H1 (cell line): ENCODE data around the gene TRPT1. TPM values are rescaled to one million over a fixed set of nuclear protein-coding genes. Genes with fewer than 3 reads are reported as not detected.

Experiments used
- ATF2 ChIP-seq: IDR thresholded peaks from 2 replicates; pipeline ENCODE4 v1.6.1; 2012; ENCODE audit warnings: low read length, inconsistent platforms
- BCL11A ChIP-seq, 2 experiments: IDR thresholded peaks; one replicate each; pipeline ENCODE4 v1.6.1; 2011; ENCODE audit warnings: low read depth in 2 of 2, low read length in 2 of 2, mild to moderate bottlenecking in 2 of 2
- BRCA1 ChIP-seq: IDR thresholded peaks from 2 replicates; pipeline ENCODE4 v1.6.1; 2012; ENCODE audit warnings: low read depth, low read length, improper control_type of control experiment
- SP4 ChIP-seq: IDR thresholded peaks from 2 replicates; pipeline ENCODE4 v1.6.1; 2012; ENCODE audit warnings: low read length, inconsistent platforms
- SRF ChIP-seq: IDR thresholded peaks from 2 replicates; pipeline ENCODE4 v1.6.1; 2011; ENCODE audit warnings: mild to moderate bottlenecking, low read depth, low read length, moderate library complexity
- polyA plus RNA-seq, 7 experiments: library from polyadenylated mRNA; depleted of rRNA in 3 of 7; stranded (reverse) in 5 of 7; unstranded in 2 of 7; fragments of >200 nt in 5 of 7; fragments of 200-250 nt in 2 of 7; gene quantifications; 1 replicate in 5 of 7; 2 replicates in 1 of 7; 4 replicates in 1 of 7; pipeline versions ENCODE4 v1.2.1 to v1.2.3, GENCODE V29; 2011 to 2013; ENCODE audit warnings: missing spikeins in 2 of 7, mixed read lengths in 2 of 7
- total RNA-seq: library from RNA; stranded (reverse); fragmentation: NEBNext Ultra II Directional; extraction: Animal tissue kit (Norgen Biotek cat#: 25700); gene quantifications from 2 replicates; pipeline ENCODE4 v1.2.1, GENCODE V29; 2021

The TRPT1 gene
- total and polyA plus RNA-seq, 2 of the 8 experiments (the other 6 are each of a cell fraction or from before 2014, with no cell fraction given) = 34.5 to 74.6 TPM

GRCh38 chr11:64254326-64254725 lies 28.3 kb upstream of the TRPT1 start (continued):
- TF ChIP-seq BRCA1 (no peak), ATF2 (no peak), SP4 (no peak), SRF (no peak), BCL11A (IDR thresholded peaks at IDR 0.05; ENCODE audit: low read depth in 2 of 2, low read length in 2 of 2) (no peak)
